NCI-H128 (cell line): Measurements from ENCODE around the gene MPPED2.
"Not testable (repeated sequence)": the region's sequence is repeated elsewhere in the genome, so short reads cannot be mapped to it uniquely, and the experiment has no call there.

ENCODE experiments used
- DNase-seq: peaks from one replicate; lab custom pipeline; 2025; ENCODE audit not compliant: unreplicated experiment; lab: John Stamatoyannopoulos, UW

The MPPED2 gene

GRCh38 chr11:30579415-30580175 lies 6.6 kb downstream of the MPPED2 start:
- no peak for DNase-seq

DNA sequence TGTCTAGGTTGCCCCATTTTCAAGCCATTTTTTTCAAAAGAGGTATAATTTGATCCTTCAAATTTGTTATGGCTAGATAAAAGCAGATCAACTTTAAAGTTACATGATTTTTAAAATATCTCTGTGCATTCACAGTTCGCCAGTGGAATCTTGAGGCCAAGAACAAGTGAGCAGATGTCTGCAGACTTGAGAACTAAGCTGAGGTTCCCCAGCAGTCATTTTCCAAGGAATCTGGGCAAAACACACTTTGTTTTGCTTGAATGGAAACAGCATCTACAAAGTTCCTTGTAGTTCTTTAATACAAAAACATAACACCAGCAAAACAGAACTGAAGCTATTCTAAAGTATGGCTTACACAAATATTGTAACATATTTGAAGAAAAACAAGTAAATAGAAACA lies 7.7 kb downstream of the MPPED2 start:
- DNase-seq = no peak

DNA sequence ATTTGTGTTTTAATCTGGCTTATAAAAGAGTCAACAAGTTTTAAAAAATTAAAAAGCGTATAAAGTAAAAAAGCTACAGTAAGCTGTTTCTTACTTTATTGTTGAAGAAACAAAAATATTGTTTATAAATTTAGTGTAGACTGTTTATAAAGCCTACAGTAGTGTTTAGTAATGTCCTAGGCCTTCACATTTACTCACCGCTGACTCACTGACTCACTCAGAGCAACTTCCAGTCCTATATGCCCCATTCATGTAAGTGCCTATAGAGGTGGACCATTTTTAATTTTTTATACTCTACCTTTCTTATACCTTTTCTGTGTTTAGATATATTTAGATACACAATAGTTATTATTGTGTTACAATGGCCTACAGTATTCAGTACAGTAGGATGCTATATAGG lies 12.2 kb downstream of the MPPED2 start:
- DNase-seq = no peak

- no peak for DNase-seq
Measured at GRCh38 chr11:30568931-30569330, 17.2 kb downstream of the MPPED2 start.

GRCh38 chr11:30567644-30568043 lies 18.5 kb downstream of the MPPED2 start:
- no peak for DNase-seq

- DNase-seq = no peak
Measured at GRCh38 chr11:30567120-30567519, 19.0 kb downstream of the MPPED2 start.

DNA sequence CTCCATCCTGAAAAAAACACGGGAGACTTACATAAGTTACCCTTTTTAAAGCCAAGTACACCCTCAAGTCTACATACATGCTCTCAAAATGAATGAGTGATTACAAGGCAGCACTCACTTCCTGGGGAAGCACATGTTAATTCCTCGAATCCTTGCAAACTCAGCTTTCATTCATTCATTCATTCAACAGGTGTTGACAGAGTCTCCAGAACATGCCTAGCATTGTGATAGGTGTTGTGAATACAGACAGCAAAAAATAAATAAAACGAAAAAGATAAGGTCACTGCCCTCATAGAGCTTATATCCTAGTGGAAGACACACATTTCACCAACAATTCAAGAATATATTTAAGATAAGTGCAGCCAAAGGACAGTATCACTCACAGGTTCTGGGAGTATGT lies 19.7 kb downstream of the MPPED2 start:
- no peak for DNase-seq

- DNase-seq = no peak
Measured at GRCh38 chr11:30565027-30565426, 21.1 kb downstream of the MPPED2 start.

GRCh38 chr11:30561691-30562415 lies 24.3 kb downstream of the MPPED2 start:
- DNase-seq = no peak

DNA sequence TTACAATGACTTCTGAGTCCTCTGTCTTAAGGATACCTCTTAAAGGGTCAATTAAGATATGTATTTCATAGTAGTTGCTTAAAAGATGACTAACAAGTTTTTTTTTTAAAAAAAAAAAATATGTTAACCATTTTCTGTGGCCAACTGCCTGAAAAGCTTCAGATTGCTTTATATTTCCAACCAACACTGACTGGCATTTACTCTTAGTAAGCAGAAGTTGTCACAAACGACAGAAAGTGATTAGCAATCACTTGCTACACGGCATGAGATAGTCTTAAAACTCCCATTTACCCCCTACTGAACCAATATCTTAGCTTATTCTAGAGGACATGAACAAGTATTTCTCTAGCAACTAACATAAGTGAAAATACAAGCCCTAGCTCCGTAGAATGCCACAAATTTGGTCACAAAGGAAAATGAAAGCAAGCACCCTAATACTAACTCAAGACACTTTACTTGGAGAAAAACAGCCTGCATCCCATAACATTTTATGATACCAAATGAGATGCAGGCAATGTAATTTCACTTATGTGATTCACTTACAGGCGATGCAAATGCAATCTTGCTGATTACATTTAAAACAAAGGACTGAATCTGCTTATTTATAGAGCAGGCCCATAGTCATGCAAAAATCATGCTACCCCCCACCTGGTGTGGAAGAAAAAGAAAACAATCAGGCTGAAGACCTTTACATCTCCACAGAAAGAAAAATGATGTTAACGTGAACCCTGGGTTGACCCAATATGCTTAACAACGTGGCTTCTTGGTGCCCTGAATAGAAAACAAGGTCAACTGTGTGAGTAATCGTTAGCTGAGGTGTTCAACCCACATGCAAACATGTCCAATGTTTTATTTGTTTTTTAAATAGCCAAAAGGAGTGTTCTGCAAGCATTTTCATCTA lies 25.7 kb downstream of the MPPED2 start:
- no peak for DNase-seq

- no peak for DNase-seq
Measured at GRCh38 chr11:30559004-30559403, 27.1 kb downstream of the MPPED2 start.

GRCh38 chr11:30554587-30554986 lies 31.6 kb downstream of the MPPED2 start:
- not testable (repeated sequence) for DNase-seq

GRCh38 chr11:30553521-30554110 lies 32.5 kb downstream of the MPPED2 start:
- DNase-seq = no peak

DNA sequence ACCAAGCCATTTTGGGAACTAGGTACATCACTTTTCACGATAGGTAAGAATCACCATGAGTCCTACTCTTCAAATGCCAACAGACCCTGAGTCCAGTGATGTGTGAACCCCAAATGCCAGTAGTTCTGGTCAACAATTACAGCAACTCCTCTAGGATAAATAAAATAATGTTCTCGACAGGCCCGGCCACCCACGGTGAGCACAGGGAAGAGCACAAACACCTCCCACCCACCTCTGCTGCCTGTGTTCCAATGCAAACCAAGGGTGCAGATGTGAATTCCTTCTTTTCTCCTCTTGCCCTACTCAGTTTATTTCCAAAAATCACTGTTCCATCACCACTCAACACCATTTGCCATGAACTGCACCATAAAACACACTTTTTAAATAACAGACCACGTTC lies 33.3 kb downstream of the MPPED2 start:
- no peak for DNase-seq

DNA sequence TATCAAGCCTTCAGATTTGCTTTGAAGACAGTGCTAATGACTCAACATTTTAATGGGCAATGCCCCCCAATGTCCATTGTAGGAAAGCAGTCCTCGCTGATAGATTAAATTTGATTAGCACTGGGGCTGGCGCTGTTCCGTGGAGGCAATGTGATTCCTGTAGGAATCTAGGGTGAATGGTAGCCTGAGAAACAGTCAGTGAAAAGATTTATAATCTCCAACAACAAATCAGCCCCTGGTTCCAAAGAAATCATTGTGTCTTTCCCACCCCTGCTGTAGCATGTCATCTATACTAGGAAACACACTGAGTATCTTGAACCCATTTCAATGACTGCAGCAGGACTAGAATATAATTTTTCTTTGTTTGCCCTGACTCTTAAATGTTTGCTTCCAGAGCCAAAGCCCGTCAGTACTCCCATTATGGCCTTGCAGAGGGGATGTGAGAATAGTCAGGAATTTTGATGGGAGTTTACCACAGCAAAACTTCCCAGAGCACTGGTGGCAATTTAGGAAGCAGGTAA lies 36.1 kb downstream of the MPPED2 start:
- no peak for DNase-seq

DNA sequence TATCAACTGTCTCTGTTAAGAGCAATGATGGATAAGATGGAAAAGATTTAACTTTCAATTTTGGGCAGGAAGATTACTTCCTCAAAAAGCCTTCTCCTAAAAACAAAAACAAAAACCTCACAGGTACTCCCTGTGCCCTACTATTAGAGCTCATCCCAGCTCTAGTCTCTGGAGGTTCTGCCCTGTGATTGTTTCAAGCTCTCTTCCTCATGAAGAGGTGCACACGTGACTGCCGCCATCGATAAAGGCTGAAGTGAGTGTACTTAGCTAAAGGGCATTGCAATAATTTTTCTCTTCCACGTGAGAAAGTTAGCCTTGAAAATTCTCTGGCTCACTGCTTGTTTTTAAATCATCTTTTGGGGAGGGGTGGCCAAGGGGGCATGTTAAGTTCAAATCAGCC lies 36.6 kb downstream of the MPPED2 start:
- DNase-seq = no peak

DNA sequence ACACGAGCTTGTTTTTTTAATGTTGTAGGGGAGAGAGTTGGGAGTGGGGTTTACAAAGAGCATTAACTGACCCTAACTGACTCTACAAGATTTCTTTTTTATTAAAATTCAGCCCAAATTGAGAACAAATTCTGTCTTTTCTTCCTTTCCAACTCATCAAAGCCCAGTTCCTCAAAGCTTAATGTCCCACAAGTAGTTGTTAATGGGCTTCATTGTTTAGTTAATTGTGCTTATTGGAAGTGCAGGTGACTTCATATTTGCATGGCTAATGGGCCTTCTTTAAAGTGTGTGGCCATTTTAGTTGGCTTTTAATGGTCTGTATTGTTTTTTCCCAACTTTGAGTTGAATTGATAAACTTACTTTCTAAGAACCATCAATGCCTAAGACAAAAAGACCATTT lies 39.8 kb downstream of the MPPED2 start:
- no peak for DNase-seq

- DNase-seq = no peak
Measured at GRCh38 chr11:30545507-30545906, 40.6 kb downstream of the MPPED2 start.

- no peak for DNase-seq
Measured at GRCh38 chr11:30543066-30543465, 43.1 kb downstream of the MPPED2 start.

GRCh38 chr11:30540781-30541180 lies 45.4 kb downstream of the MPPED2 start:
- DNase-seq = no peak

- no peak for DNase-seq
Measured at GRCh38 chr11:30538251-30538650, 47.9 kb downstream of the MPPED2 start.
